Adrenal gland (tissue), 5 donors: ENCODE measurements around the gene MRFAP1L1.

Source experiments
- POLR2A ChIP-seq, 2 donors: fragments of 450-650 bp; IDR thresholded peaks; one replicate each; pipeline ENCODE4 v1.6.1; 2017; ENCODE audit warnings: antibody characterized with exemption in 2 of 2, mild to moderate bottlenecking in 2 of 2, moderate library complexity in 1 of 2
- TF ChIP-seq, protein P1 (sequence below), 6 experiments: fragments of 450-650 bp in 4 of 6; fragments of 200-600 bp in 2 of 6; sonication (generic) in 1 of 6; IDR thresholded peaks; 1 replicate in 5 of 6; 2 replicates in 1 of 6; pipeline versions ENCODE4 v1.5.1 to v1.8.0; 2016 to 2021; ENCODE audit warnings: antibody characterized with exemption in 6 of 6, mild to moderate bottlenecking in 2 of 6, moderate library complexity in 1 of 6
- donor health status: DM: no; HTN: no; CAD: no.

DNA sequence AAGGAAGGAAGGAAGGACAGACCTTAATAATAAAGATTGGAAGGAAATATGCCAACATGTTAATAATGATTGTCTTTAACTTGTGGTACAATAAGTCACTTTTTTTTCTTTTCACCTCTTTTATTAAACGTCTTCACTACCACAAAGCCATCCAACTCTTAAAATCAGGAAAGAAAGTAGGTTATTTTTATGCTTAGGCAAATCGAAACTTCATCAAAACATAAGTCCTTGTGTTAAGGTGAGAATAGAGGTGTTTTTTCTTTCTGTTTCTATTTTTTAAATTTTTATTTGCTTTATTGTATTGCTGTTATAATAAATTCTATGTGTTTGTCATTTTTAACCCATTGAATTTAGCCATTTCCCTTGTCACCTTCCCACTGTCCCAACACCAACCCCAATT is 32.8 kb upstream of the MRFAP1L1 start:
- TF ChIP-seq POLR2A (IDR thresholded peaks at IDR 0.05): no peak
- TF ChIP-seq, protein P1, sequence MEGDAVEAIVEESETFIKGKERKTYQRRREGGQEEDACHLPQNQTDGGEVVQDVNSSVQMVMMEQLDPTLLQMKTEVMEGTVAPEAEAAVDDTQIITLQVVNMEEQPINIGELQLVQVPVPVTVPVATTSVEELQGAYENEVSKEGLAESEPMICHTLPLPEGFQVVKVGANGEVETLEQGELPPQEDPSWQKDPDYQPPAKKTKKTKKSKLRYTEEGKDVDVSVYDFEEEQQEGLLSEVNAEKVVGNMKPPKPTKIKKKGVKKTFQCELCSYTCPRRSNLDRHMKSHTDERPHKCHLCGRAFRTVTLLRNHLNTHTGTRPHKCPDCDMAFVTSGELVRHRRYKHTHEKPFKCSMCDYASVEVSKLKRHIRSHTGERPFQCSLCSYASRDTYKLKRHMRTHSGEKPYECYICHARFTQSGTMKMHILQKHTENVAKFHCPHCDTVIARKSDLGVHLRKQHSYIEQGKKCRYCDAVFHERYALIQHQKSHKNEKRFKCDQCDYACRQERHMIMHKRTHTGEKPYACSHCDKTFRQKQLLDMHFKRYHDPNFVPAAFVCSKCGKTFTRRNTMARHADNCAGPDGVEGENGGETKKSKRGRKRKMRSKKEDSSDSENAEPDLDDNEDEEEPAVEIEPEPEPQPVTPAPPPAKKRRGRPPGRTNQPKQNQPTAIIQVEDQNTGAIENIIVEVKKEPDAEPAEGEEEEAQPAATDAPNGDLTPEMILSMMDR (IDR thresholded peaks at IDR 0.05): no peak
